Ishikawa (cell line): Measurements from ENCODE around the gene SUCNR1.

Experiments used
- CEBPB ChIP-seq: IDR thresholded peaks from 2 replicates; pipeline ENCODE4 v1.6.1; 2012
- CREB1 ChIP-seq: IDR thresholded peaks from 2 replicates; pipeline ENCODE4 v1.6.1; 2012; ENCODE audit warnings: low read depth
- EGR1 ChIP-seq: IDR thresholded peaks from 2 replicates; pipeline ENCODE4 v1.6.1; 2012
- EP300 ChIP-seq: IDR thresholded peaks from 2 replicates; pipeline ENCODE4 v1.6.1; 2012; ENCODE audit warnings: borderline replicate concordance
- FOXM1 ChIP-seq: IDR thresholded peaks from 2 replicates; pipeline ENCODE4 v1.6.1; 2012; ENCODE audit warnings: low read depth, borderline replicate concordance
- MAX ChIP-seq: IDR thresholded peaks from 2 replicates; pipeline ENCODE4 v1.6.1; 2012
- NFIC ChIP-seq: IDR thresholded peaks from 2 replicates; pipeline ENCODE4 v1.6.1; 2012
- RAD21 ChIP-seq: IDR thresholded peaks from 2 replicates; pipeline ENCODE4 v1.6.1; 2012; ENCODE audit warnings: low read depth
- REST ChIP-seq: IDR thresholded peaks from 2 replicates; pipeline ENCODE4 v1.6.1; 2012; ENCODE audit warnings: low read depth, mild to moderate bottlenecking
- TAF1 ChIP-seq: IDR thresholded peaks from 2 replicates; pipeline ENCODE4 v1.6.1; 2012; ENCODE audit warnings: low read depth, mild to moderate bottlenecking
- TCF12 ChIP-seq: IDR thresholded peaks from 2 replicates; pipeline ENCODE4 v1.6.1; 2012; ENCODE audit warnings: low read depth
- TEAD4 ChIP-seq: IDR thresholded peaks from 2 replicates; pipeline ENCODE4 v1.6.1; 2012
- USF1 ChIP-seq: IDR thresholded peaks from 2 replicates; pipeline ENCODE4 v1.6.1; 2012
- YY1 ChIP-seq: IDR thresholded peaks from 2 replicates; pipeline ENCODE4 v1.6.1; 2012; ENCODE audit warnings: low read depth
- ZBTB7A ChIP-seq: IDR thresholded peaks from 2 replicates; pipeline ENCODE4 v1.6.1; 2012; ENCODE audit warnings: low read depth

The SUCNR1 gene

GRCh38 chr3:151918253-151919029 is 45.0 kb downstream of the SUCNR1 start:
- TF ChIP-seq RAD21 (peak; percentile 70), TCF12 (no peak)

GRCh38 chr3:151919030-151919328 is 45.5 kb downstream of the SUCNR1 start:
- TF ChIP-seq CREB1: no peak
- no peak for TF ChIP-seq CEBPB
- TF ChIP-seq TCF12: no peak
- no peak for TF ChIP-seq FOXM1
- TF ChIP-seq MAX: no peak
- no peak for TF ChIP-seq EGR1
- TF ChIP-seq RAD21: no peak
- TF ChIP-seq ZBTB7A: no peak
- no peak for TF ChIP-seq REST
- no peak for TF ChIP-seq YY1
- no peak for TF ChIP-seq NFIC
- TF ChIP-seq USF1: no peak
- no peak for TF ChIP-seq TAF1
- no peak for TF ChIP-seq TEAD4
- TF ChIP-seq EP300: no peak

GRCh38 chr3:151919446-151919845 is 46.0 kb downstream of the SUCNR1 start:
- TF ChIP-seq RAD21 (no peak), REST (no peak), MAX (no peak), CEBPB (no peak), NFIC (no peak), CREB1 (no peak), TCF12 (no peak), EP300 (no peak), FOXM1 (no peak), USF1 (no peak), EGR1 (no peak)

- TF ChIP-seq YY1 (no peak), TCF12 (no peak), TAF1 (no peak), FOXM1 (no peak)
Measured at GRCh38 chr3:151923901-151924300, 50.5 kb downstream of the SUCNR1 start.

GRCh38 chr3:151924753-151925152 is 51.3 kb downstream of the SUCNR1 start:
- TF ChIP-seq ZBTB7A (no peak), REST (no peak), EP300 (no peak), NFIC (no peak), TAF1 (no peak), YY1 (no peak), CREB1 (no peak), EGR1 (no peak), RAD21 (no peak), TCF12 (no peak), TEAD4 (no peak), USF1 (no peak), MAX (no peak)
